SK-N-SH (cell line): ENCODE results near the gene ENOX2. TPM values are rescaled to one million over a fixed set of nuclear protein-coding genes. Genes with fewer than 3 reads are reported as not detected.

ENCODE experiments used
- CTCF ChIA-PET: fragments of 300-600, 350-600 bp; formaldehyde crosslinking; extraction: SDS; loops from one replicate; lab custom pipeline; 2021; lab: Yijun Ruan, JAX
- POLR2A ChIA-PET: fragments of 350-600 bp; sonication (Branson Sonifier 250); formaldehyde crosslinking; extraction: SDS; loops from one replicate; lab custom pipeline; 2020; ENCODE audit warnings: antibody characterized with exemption, inconsistent platforms; lab: Yijun Ruan, JAX
- DNase-seq: peaks from one replicate; pipeline ENCODE4 v3.0.0; 2012
- H2AFZ ChIP-seq: fragments of 200-600 bp; sonication (generic); 2 replicates; pipeline ENCODE4 v1.8.1; 2016; ENCODE audit warnings: antibody characterized with exemption, mild to moderate bottlenecking, low read depth
- H3F3A ChIP-seq: fragments of 200-600 bp; sonication (generic); replicated peaks from 2 replicates; pipeline ENCODE3; 2016; ENCODE audit warnings: antibody characterized with exemption, mild to moderate bottlenecking; ENCODE audit not compliant: insufficient read depth
- H3K27ac ChIP-seq, 2 experiments: fragments of 200-500 bp in 1 of 2; fragments of 200-600 bp in 1 of 2; sonication (Bioruptor generic) in 1 of 2; sonication (generic), shearing (Covaris generic) in 1 of 2; 2 replicates each; pipeline versions ENCODE4 v1.5.1 to v1.6.1; 2014 to 2016; ENCODE audit warnings: low read depth in 2 of 2, inconsistent platforms in 1 of 2, low read length in 1 of 2, mild to moderate bottlenecking in 1 of 2, mixed read lengths in 1 of 2
- H3K27me3 ChIP-seq: fragments of 200-600 bp; sonication (generic), shearing (Covaris generic); 2 replicates; pipeline ENCODE4 v1.6.1; 2016; ENCODE audit warnings: mixed run types; ENCODE audit not compliant: insufficient read depth
- H3K36me3 ChIP-seq, 2 experiments: fragments of 200-500 bp in 1 of 2; fragments of 200-600 bp in 1 of 2; sonication (Bioruptor generic) in 1 of 2; sonication (generic) in 1 of 2; replicated peaks in 1 of 2; 2 replicates each; pipeline versions ENCODE3 to v1.5.1; 2014 to 2016; ENCODE audit warnings: low read length in 1 of 2, mild to moderate bottlenecking in 1 of 2; ENCODE audit not compliant: insufficient read depth in 2 of 2, control insufficient read depth in 1 of 2
- H3K4me1 ChIP-seq, 2 experiments: fragments of 200-500 bp in 1 of 2; fragments of 200-600 bp in 1 of 2; sonication (Bioruptor generic) in 1 of 2; sonication (generic), shearing (Covaris generic) in 1 of 2; 2 replicates each; pipeline versions ENCODE4 v1.5.1 to v1.6.1; 2014 to 2016; ENCODE audit warnings: low read depth in 1 of 2, low read length in 1 of 2, mixed run types in 1 of 2; ENCODE audit not compliant: insufficient read depth in 2 of 2, control insufficient read depth in 1 of 2
- H3K4me2 ChIP-seq: fragments of 200-600 bp; sonication (generic), shearing (Covaris generic); 2 replicates; pipeline ENCODE4 v1.6.1; 2017; ENCODE audit warnings: mixed run types
- H3K4me3 ChIP-seq, 2 experiments: fragments of 200-500 bp in 1 of 2; fragments of 200-600 bp in 1 of 2; sonication (Bioruptor generic) in 1 of 2; sonication (generic), shearing (Covaris generic) in 1 of 2; 2 replicates each; pipeline versions ENCODE4 v1.5.1 to v1.8.1; 2014 to 2016; ENCODE audit warnings: low read depth in 2 of 2, inconsistent platforms in 1 of 2, low read length in 1 of 2, mild to moderate bottlenecking in 1 of 2, mixed read lengths in 1 of 2, moderate library complexity in 1 of 2
- H3K79me2 ChIP-seq: fragments of 200-600 bp; sonication (generic); 2 replicates; pipeline ENCODE4 v1.8.1; 2017; ENCODE audit warnings: mild to moderate bottlenecking; ENCODE audit not compliant: insufficient read depth
- H3K9ac ChIP-seq: fragments of 200-600 bp; sonication (generic); 2 replicates; pipeline ENCODE4 v1.6.1; 2017; ENCODE audit warnings: mixed run types
- H3K9me2 ChIP-seq: fragments of 200-600 bp; sonication (generic); 2 replicates; pipeline ENCODE4 v1.6.1; 2017; ENCODE audit warnings: mixed run types
- H3K9me3 ChIP-seq: fragments of 200-600 bp; sonication (generic); 2 replicates; pipeline ENCODE4 v1.6.1; 2017; ENCODE audit warnings: mixed run types, mild to moderate bottlenecking, moderate library complexity
- H4K20me1 ChIP-seq: fragments of 200-600 bp; sonication (generic); 2 replicates; pipeline ENCODE4 v1.6.1; 2017; ENCODE audit warnings: mild to moderate bottlenecking, mixed run types; ENCODE audit not compliant: insufficient read depth
- CHD2 ChIP-seq: fragments of 150-350 bp; IDR thresholded peaks from 2 replicates; pipeline ENCODE4 v1.6.1; 2018; ENCODE audit warnings: low read length; ENCODE audit not compliant: partially characterized antibody
- ELF1 ChIP-seq: IDR thresholded peaks from 2 replicates; pipeline ENCODE4 v1.4.0; 2012
- EZH2phosphoT487 ChIP-seq: fragments of 200-600 bp; sonication (generic); IDR thresholded peaks from 2 replicates; pipeline ENCODE4 v1.6.1; 2017; ENCODE audit warnings: low read depth, mixed run types, mild to moderate bottlenecking, antibody characterized with exemption, moderate library complexity, borderline replicate concordance
- FOXM1 ChIP-seq: IDR thresholded peaks from 2 replicates; pipeline ENCODE4 v1.4.0; 2012; ENCODE audit warnings: low read depth, mild to moderate bottlenecking
- GABPA ChIP-seq: IDR thresholded peaks from 2 replicates; pipeline ENCODE4 v1.4.0; 2012; ENCODE audit warnings: low read depth, mild to moderate bottlenecking
- GATA2 ChIP-seq: sonication (generic); formaldehyde crosslinking; IDR thresholded peaks from 2 replicates; pipeline ENCODE4 v1.5.0; 2020; ENCODE audit warnings: mild to moderate bottlenecking, missing genetic modification reagents
- MEF2A ChIP-seq: IDR thresholded peaks from 2 replicates; pipeline ENCODE4 v1.4.0; 2012; ENCODE audit warnings: low read depth, borderline replicate concordance
- NFIC ChIP-seq: IDR thresholded peaks from 2 replicates; pipeline ENCODE4 v1.4.0; 2012; ENCODE audit warnings: borderline replicate concordance
- TAF1 ChIP-seq: IDR thresholded peaks from 2 replicates; pipeline ENCODE4 v1.6.1; 2012; ENCODE audit warnings: low read depth, mild to moderate bottlenecking, low read length, moderate library complexity, borderline replicate concordance
- TCF12 ChIP-seq: IDR thresholded peaks from 2 replicates; pipeline ENCODE4 v1.4.0; 2012
- TEAD4 ChIP-seq: IDR thresholded peaks from 2 replicates; pipeline ENCODE4 v1.4.0; 2012; ENCODE audit warnings: mild to moderate bottlenecking, borderline replicate concordance; ENCODE audit not compliant: insufficient read depth
- USF2 ChIP-seq: fragments of 150-350 bp; IDR thresholded peaks from 2 replicates; pipeline ENCODE4 v1.6.1; 2017; ENCODE audit warnings: antibody characterized with exemption, low read length, low read depth, borderline replicate concordance
- WGBS: methylation state at CpG from one replicate; pipeline ENCODE4 v1.1.6; 2017; ENCODE audit warnings: low lambda C conversion rate; 5-methylcytosine and 5-hydroxymethylcytosine counted together
- polyA plus RNA-seq, 3 experiments: library from polyadenylated mRNA; depleted of rRNA; stranded (reverse); fragments of >200 nt; gene quantifications; 2 replicates each; pipeline ENCODE4 v1.2.3, GENCODE V29; 2012

The ENOX2 gene
- polyA plus RNA-seq, 1 of the 3 experiments (the other 2 are of a cell fraction) = 8.8 TPM

- H3K4me1 ChIP-seq = no peaks in the 10 kb centered on the region
- H3K27ac ChIP-seq = no peak overlapping the region
- H4K20me1 ChIP-seq = no peaks in the 10 kb centered on the region
- H3K9me2 ChIP-seq = no peaks in the 10 kb centered on the region
- no peaks in the 10 kb centered on the region for H3K36me3 ChIP-seq
- no peaks in the 10 kb centered on the region for H3F3A ChIP-seq
- H3K9me3 ChIP-seq = no peaks in the 10 kb centered on the region
- no peak for DNase-seq
- WGBS = 56% methylated on average over 2 of the region's 2 CpGs
- H3K27me3 ChIP-seq = no peaks in the 10 kb centered on the region
- no peak overlapping the region for H3K9ac ChIP-seq
- H3K4me2 ChIP-seq = no peak overlapping the region
- no peaks in the 10 kb centered on the region for H3K79me2 ChIP-seq
- no peak for TF ChIP-seq GATA2 (CRISPR knock-in tag)
- TF ChIP-seq GABPA = no peak
- no peak for TF ChIP-seq FOXM1
- TF ChIP-seq MEF2A = no peak
- CTCF ChIA-PET = no interaction called here
- POLR2A ChIA-PET = no interaction called here
- H3K4me3 ChIP-seq = no peak overlapping the region
- no peak overlapping the region for H2AFZ ChIP-seq
These were observed 208.0 kb downstream of the ENOX2 start for GRCh38 chrX:130694983-130695382.

GRCh38 chrX:130691576-130691975, 211.4 kb downstream of the ENOX2 start:
- no peaks in the 10 kb centered on the region for H3F3A ChIP-seq
- no peak for TF ChIP-seq TEAD4
- TF ChIP-seq TCF12 = no peak
- TF ChIP-seq NFIC = no peak
- TF ChIP-seq TAF1 = no peak
- no peak for TF ChIP-seq ELF1
- TF ChIP-seq CHD2 = no peak
- no peak for TF ChIP-seq EZH2phosphoT487
- DNase-seq = no peak
- H3K9me3 ChIP-seq = no peaks in the 10 kb centered on the region
- POLR2A ChIA-PET = no interaction called here
- H3K9ac ChIP-seq = no peak overlapping the region
- no peaks in the 10 kb centered on the region for H4K20me1 ChIP-seq
- H3K4me3 ChIP-seq = no peak overlapping the region
- no peaks in the 10 kb centered on the region for H3K27me3 ChIP-seq
- CTCF ChIA-PET = no interaction called here
- no peak overlapping the region for H2AFZ ChIP-seq
- no peaks in the 10 kb centered on the region for H3K9me2 ChIP-seq
- no peak overlapping the region for H3K4me2 ChIP-seq
- 53% methylated on average over 3 of the region's 3 CpGs for WGBS
- H3K36me3 ChIP-seq = no peaks in the 10 kb centered on the region
- H3K27ac ChIP-seq = no peak overlapping the region
- H3K79me2 ChIP-seq = no peaks in the 10 kb centered on the region
- no peaks in the 10 kb centered on the region for H3K4me1 ChIP-seq

- DNase-seq = no peak
- no peak overlapping the region for H2AFZ ChIP-seq
- H4K20me1 ChIP-seq = no peaks in the 10 kb centered on the region
- H3K4me3 ChIP-seq = no peak overlapping the region
- H3F3A ChIP-seq = no peaks in the 10 kb centered on the region
- no peaks in the 10 kb centered on the region for H3K9me2 ChIP-seq
- H3K4me1 ChIP-seq = no peaks in the 10 kb centered on the region
- H3K36me3 ChIP-seq = no peaks in the 10 kb centered on the region
- no peaks in the 10 kb centered on the region for H3K79me2 ChIP-seq
- H3K27ac ChIP-seq = no peak overlapping the region
- TF ChIP-seq GATA2 (CRISPR knock-in tag) = no peak
- no peak for TF ChIP-seq ELF1
- no peak for TF ChIP-seq USF2
- no peak for TF ChIP-seq TCF12
- TF ChIP-seq, all 33 proteins: peak for 0
- ChIA-PET CTCF (interaction anchor here (1.2 kb wide), 1 partner anchor 229 kb away, joined by 3 read pairs; no protein-coding TSS in a partner anchor), POLR2A (no interaction called here)
- H3K27me3 ChIP-seq = no peaks in the 10 kb centered on the region
- no peaks in the 10 kb centered on the region for H3K9me3 ChIP-seq
- 71% methylated on average over 5 of the region's 5 CpGs for WGBS
- no peak overlapping the region for H3K4me2 ChIP-seq
- no peak overlapping the region for H3K9ac ChIP-seq
These were observed 214.6 kb downstream of the ENOX2 start for GRCh38 chrX:130688360-130688759.
